MM.1S (cell line): ENCODE measurements around the gene CCDC134.
A peak's percentile ranks its signal among the peaks of the same experiment; 100 is the strongest.

Experiments
- EZH2phosphoT487 ChIP-seq: fragments of 300-600 bp; sonication (generic); IDR thresholded peaks from 2 replicates; pipeline ENCODE4 v1.6.1; 2018; ENCODE audit warnings: antibody characterized with exemption, low read length
- TF ChIP-seq, protein P1 (sequence below): fragments of 300-600 bp; sonication (generic); IDR thresholded peaks from 2 replicates; pipeline ENCODE4 v1.5.1; 2016; ENCODE audit warnings: antibody characterized with exemption, low read length, mixed read lengths

DNA sequence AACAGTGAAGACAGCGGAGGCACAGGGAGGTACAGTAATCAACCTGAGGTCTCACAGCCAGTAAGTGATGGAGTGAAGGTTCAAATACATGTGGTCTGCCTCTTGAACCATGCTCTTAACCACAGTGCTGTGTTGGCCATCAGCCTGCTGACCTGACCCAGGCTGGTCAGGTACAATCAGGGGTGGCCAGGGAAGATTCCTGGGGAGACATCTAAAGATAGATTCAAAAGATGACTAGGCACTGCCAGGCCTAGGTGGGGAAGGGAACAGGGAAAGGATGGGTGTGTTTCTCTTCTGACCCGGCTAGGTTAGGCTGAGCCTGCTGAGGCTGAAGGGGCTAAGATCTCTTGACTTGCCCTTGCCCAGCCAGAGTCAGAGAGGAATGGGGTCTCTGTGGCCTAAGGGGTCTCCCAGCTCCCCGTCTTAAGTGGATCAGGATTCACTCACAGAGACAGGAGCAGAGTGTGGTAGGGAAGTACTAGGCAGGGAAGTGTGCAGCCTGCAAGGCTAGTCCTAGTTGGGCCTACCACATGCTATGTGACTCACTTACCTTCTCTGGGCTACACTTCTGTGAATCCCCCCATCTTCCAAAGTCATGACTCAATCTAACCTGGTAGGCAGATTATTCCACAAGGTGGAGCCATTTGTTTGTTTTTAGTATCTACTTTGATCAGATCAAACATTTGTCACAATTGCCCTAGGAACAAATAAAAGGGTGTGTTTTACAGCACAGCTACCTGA lies 22.0 kb downstream of the CCDC134 start:
- TF ChIP-seq, protein P1, sequence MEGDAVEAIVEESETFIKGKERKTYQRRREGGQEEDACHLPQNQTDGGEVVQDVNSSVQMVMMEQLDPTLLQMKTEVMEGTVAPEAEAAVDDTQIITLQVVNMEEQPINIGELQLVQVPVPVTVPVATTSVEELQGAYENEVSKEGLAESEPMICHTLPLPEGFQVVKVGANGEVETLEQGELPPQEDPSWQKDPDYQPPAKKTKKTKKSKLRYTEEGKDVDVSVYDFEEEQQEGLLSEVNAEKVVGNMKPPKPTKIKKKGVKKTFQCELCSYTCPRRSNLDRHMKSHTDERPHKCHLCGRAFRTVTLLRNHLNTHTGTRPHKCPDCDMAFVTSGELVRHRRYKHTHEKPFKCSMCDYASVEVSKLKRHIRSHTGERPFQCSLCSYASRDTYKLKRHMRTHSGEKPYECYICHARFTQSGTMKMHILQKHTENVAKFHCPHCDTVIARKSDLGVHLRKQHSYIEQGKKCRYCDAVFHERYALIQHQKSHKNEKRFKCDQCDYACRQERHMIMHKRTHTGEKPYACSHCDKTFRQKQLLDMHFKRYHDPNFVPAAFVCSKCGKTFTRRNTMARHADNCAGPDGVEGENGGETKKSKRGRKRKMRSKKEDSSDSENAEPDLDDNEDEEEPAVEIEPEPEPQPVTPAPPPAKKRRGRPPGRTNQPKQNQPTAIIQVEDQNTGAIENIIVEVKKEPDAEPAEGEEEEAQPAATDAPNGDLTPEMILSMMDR: peak; percentile 56
- no peak for TF ChIP-seq EZH2phosphoT487
